ENCODE results near the gene DKK2.

DNA sequence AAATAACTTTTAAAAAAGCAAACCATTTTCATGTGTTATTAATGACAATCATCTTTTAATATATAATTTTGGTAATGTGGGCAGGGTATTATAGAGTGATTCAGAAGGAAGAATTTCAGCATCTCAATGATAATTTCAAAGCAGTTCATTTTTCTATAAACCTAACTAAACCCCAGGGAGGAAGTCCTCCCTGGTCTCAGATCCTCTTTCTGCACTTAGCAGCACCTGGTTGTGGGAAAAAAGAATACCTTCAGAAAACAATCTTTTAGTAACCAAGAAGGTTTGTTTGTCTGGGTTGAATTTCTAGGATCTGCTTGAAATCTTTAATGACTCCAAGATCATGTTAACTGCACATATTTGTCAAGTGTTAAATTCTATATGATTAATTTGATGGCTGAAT, 29.9 kb downstream of the DKK2 start:
- TF ChIP-seq EZH2 (IDR thresholded peaks at IDR 0.05; ENCODE audit: insufficient read depth, poor library complexity, severe bottlenecking) (no peak), EZH2phosphoT487 (IDR thresholded peaks at IDR 0.05; ENCODE audit: insufficient read depth, low read depth) (no peak)
